Endothelial cell of umbilical vein (primary cell): ENCODE measurements around the gene NOD2. TPM values are rescaled to one million over a fixed set of nuclear protein-coding genes. Genes with fewer than 3 reads are reported as not detected.

Experiments used
- BruUV-seq: library from RNA; stranded (reverse); fragments of 400-500 nt; replicated peaks from 2 replicates; lab custom pipeline; 2021; lab: Mats Ljungman, UMichigan
- CTCF ChIA-PET: fragments of 300-600, 350-600 bp; sonication (Branson Sonifier 250); formaldehyde crosslinking; loops from one replicate; lab custom pipeline; 2021; ENCODE audit warnings: antibody characterized with exemption, inconsistent platforms; lab: Charles Lee
- POLR2A ChIA-PET: fragments of 300-600, 350-600 bp; sonication (Branson Sonifier 250); formaldehyde crosslinking; loops from one replicate; lab custom pipeline; 2021; ENCODE audit warnings: antibody characterized with exemption, inconsistent platforms; lab: Charles Lee
- DNase-seq: peaks from one replicate; pipeline ENCODE4 v3.0.0-alpha.2; 2011; ENCODE audit warnings: low read depth, low spot score
- FAIRE-seq: peaks from 2 replicates; lab custom pipeline; 2011; peaks lifted over from hg19 to GRCh38; lab: Jason Lieb, UNC
- H2AFZ ChIP-seq: 2 replicates; pipeline ENCODE4 v1.6.0; 2012; ENCODE audit warnings: low read depth, low read length, control low read depth, inconsistent platforms
- H3K27ac ChIP-seq: 2 replicates; pipeline ENCODE4 v1.5.1; 2011; ENCODE audit warnings: low read depth, mild to moderate bottlenecking, control low read depth, low read length, moderate library complexity; ENCODE audit not compliant: insufficient read depth
- H3K27me3 ChIP-seq, 2 experiments: 2 replicates each; pipeline versions ENCODE4 v1.6.0 to v1.6.1; 2011; ENCODE audit warnings: low read length in 2 of 2, mixed read lengths in 1 of 2; ENCODE audit not compliant: control insufficient read depth in 2 of 2, insufficient read depth in 2 of 2
- H3K36me3 ChIP-seq, 2 experiments: 2 replicates in 1 of 2; 3 replicates in 1 of 2; pipeline ENCODE4 v1.5.1; 2011; ENCODE audit warnings: low read length in 2 of 2, mild to moderate bottlenecking in 1 of 2, moderate library complexity in 1 of 2; ENCODE audit not compliant: control insufficient read depth in 2 of 2, insufficient read depth in 2 of 2; ENCODE audit errors: extremely low read depth in 1 of 2
- H3K4me1 ChIP-seq: 3 replicates; pipeline ENCODE4 v1.5.1; 2011; ENCODE audit warnings: mild to moderate bottlenecking, low read length; ENCODE audit not compliant: control insufficient read depth, insufficient read depth; ENCODE audit errors: extremely low read depth
- H3K4me2 ChIP-seq: 2 replicates; pipeline ENCODE4 v1.6.1; 2011; ENCODE audit warnings: low read length, control low read depth, mixed read lengths; ENCODE audit not compliant: insufficient read depth
- H3K4me3 ChIP-seq, 3 experiments: fragments of 200-600 bp in 1 of 3; sonication (generic), shearing (Covaris generic) in 1 of 3; replicated peaks in 1 of 3; 2 replicates each; pipeline ENCODE4 v1.5.1; 2011 to 2016; ENCODE audit warnings: control low read depth in 3 of 3, low read length in 3 of 3, mild to moderate bottlenecking in 2 of 3, inconsistent platforms in 1 of 3, low read depth in 1 of 3, moderate library complexity in 1 of 3; ENCODE audit not compliant: insufficient read depth in 1 of 3
- H3K79me2 ChIP-seq: 2 replicates; pipeline ENCODE4 v1.6.0; 2012; ENCODE audit warnings: low read length, inconsistent platforms; ENCODE audit not compliant: control insufficient read depth, insufficient read depth
- H3K9ac ChIP-seq: replicated peaks from 2 replicates; pipeline ENCODE3; 2011; ENCODE audit warnings: low read length, control low read depth; ENCODE audit not compliant: insufficient read depth; ENCODE audit errors: extremely low read depth
- H3K9me1 ChIP-seq: replicated peaks from 3 replicates; pipeline ENCODE4 v1.6.0; 2011; ENCODE audit warnings: mild to moderate bottlenecking, low read length; ENCODE audit not compliant: control insufficient read depth, insufficient read depth; ENCODE audit errors: extremely low read depth
- H3K9me3 ChIP-seq: replicated peaks from 2 replicates; pipeline ENCODE4 v1.5.1; 2012; ENCODE audit warnings: low read length, inconsistent platforms; ENCODE audit not compliant: control insufficient read depth, insufficient read depth
- H4K20me1 ChIP-seq: replicated peaks from 2 replicates; pipeline ENCODE3; 2011; ENCODE audit warnings: mild to moderate bottlenecking, low read length; ENCODE audit not compliant: control insufficient read depth, insufficient read depth; ENCODE audit errors: extremely low read depth
- EZH2 ChIP-seq: IDR thresholded peaks from 2 replicates; pipeline ENCODE4 v1.6.1; 2012; ENCODE audit warnings: borderline replicate concordance, low read depth, mild to moderate bottlenecking, moderate library complexity, low read length, inconsistent platforms; ENCODE audit not compliant: severe bottlenecking
- FOS ChIP-seq: IDR thresholded peaks from 2 replicates; pipeline ENCODE4 v1.6.1; 2011; ENCODE audit warnings: mild to moderate bottlenecking, low read length, moderate library complexity, borderline replicate concordance; ENCODE audit not compliant: insufficient read depth
- GATA2 ChIP-seq: IDR thresholded peaks from 2 replicates; pipeline ENCODE4 v1.7.0; 2011; ENCODE audit warnings: low read depth, mild to moderate bottlenecking, moderate library complexity, mixed read lengths, low read length; ENCODE audit not compliant: insufficient read length, insufficient read depth
- JUN ChIP-seq: IDR thresholded peaks from 2 replicates; pipeline ENCODE4 v1.6.1; 2011; ENCODE audit warnings: borderline replicate concordance, low read depth; ENCODE audit not compliant: insufficient read length, insufficient read depth
- MYC ChIP-seq: IDR thresholded peaks from one replicate; pipeline ENCODE4 v1.6.1; 2011; ENCODE audit warnings: mild to moderate bottlenecking, low read depth, low read length
- POLR2A ChIP-seq: IDR thresholded peaks from 2 replicates; pipeline ENCODE4 v1.6.1; 2012; ENCODE audit warnings: low read depth, mild to moderate bottlenecking, control low read depth, low read length
- POLR2AphosphoS5 ChIP-seq: IDR thresholded peaks from 2 replicates; pipeline ENCODE4 v1.6.1; 2012; ENCODE audit warnings: low read depth, mild to moderate bottlenecking, control low read depth, low read length, moderate library complexity; ENCODE audit not compliant: insufficient read depth
- dilution Hi-C: fragments of 300-500 bp; cut with MboI; formaldehyde crosslinking; loops from one replicate; pipeline ENCODE4 v1.15.0; 2019; ENCODE audit warnings: low sequenced_read_pairs; ENCODE audit not compliant: extremely low pct_ligation_motif_present
- intact Hi-C: fragments of 100-400 bp; cut with micrococcal nuclease; formaldehyde crosslinking; loops from one replicate; pipeline ENCODE4 v1.10.0; 2022
- polyA plus RNA-seq, 4 experiments: library from polyadenylated mRNA; depleted of rRNA in 3 of 4; stranded (reverse) in 3 of 4; unstranded in 1 of 4; fragments of >200 nt; gene quantifications; 2 replicates each; pipeline versions ENCODE4 v1.2.1 to v1.2.3, GENCODE V29; 2011 to 2012; ENCODE audit warnings: missing spikeins in 1 of 4
- total RNA-seq: library from RNA; stranded (reverse); gene quantifications from 2 replicates; pipeline ENCODE4 v1.2.3, GENCODE V29; 2021
- TF ChIP-seq, protein P1 (sequence below), 2 donors: IDR thresholded peaks; 1 replicate in 1 of 2; 2 replicates in 1 of 2; pipeline ENCODE4 v1.5.1; 2011; ENCODE audit warnings: low read length in 2 of 2, mild to moderate bottlenecking in 2 of 2, moderate library complexity in 2 of 2, control low read depth in 1 of 2, inconsistent platforms in 1 of 2, low read depth in 1 of 2; ENCODE audit not compliant: insufficient read depth in 1 of 2; ENCODE audit errors: extremely low read depth in 1 of 2
- TF ChIP-seq, protein P2 (sequence below): IDR thresholded peaks from 2 replicates; pipeline ENCODE4 v1.6.1; 2011; ENCODE audit not compliant: insufficient read depth, insufficient read length

NOD2 gene
- total and polyA plus RNA-seq, 2 donors (not counting 3 experiments of a cell fraction or from before 2014, with no cell fraction given) = 0.07 to 0.58 TPM

DNA sequence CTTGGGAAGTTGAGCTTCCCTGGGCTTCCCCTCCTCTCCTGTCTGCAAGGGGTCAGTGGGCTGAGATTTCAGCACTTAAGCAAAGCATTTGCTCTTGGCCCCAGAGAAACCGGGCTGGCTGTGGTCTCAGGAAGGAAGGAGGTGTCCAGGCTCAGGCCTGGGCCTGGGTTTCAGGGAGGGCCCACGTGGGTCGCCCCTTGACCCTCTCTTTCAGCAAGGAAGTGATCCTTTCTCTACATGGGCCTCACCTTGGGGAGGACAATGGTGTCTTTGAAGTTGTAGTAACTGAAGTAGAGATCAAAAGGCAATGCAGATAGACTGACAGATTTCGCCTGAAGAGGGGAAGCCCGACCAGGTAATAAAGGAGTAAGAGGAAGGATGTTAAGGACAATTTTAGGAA is 2.7 kb downstream of the NOD2 start:
- POLR2A ChIA-PET = no interaction called here

DNA sequence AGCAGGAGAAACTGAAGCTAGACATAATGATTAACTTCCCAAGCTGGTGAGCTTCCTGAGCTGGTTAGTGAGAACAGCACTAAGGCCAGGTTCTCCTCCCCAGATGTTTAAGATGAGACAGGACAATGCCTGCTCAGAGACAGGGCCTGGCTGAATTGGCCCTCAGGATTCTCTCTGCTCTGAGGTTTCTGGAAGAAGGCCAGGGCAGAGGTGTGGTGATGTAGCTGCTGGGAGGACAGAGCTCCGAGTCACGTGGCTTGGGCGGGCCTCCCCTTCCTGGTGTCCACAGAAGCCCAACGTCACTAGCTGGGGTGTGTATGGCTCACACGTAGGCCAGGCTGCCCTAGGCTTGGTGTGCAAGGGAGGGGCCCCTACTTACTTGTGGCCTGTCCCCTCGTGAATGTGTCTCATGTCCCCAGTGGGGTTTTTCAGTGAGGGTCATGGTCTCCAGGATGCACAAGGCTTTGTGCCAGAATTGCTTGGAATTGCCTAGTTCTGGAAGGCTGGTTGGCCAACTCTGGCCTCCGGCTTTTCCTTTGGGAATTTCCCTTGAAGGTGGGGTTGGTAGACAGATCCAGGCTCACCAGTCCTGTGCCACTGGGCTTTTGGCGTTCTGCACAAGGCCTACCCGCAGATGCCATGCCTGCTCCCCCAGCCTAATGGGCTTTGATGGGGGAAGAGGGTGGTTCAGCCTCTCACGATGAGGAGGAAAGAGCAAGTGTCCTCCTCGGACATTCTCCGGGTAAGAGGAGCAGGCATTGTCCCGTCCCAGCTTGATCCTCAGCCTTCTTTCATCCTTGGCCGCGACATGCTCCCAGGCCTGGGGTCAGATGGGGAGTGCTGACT is 3.4 kb downstream of the NOD2 start:
- no peaks in the 10 kb centered on the region for H3K36me3 ChIP-seq
- H3K9me3 ChIP-seq = no peaks in the 10 kb centered on the region
- BruUV-seq = no TSS peak
- H3K27me3 ChIP-seq = no peaks in the 10 kb centered on the region
- H3K4me2 ChIP-seq = no peak overlapping the region
- H3K79me2 ChIP-seq = no peaks in the 10 kb centered on the region
- no peak for FAIRE-seq
- CTCF ChIA-PET = interaction anchor here (1.4 to 2.7 kb wide), 2 partner anchors 31 to 110 kb away, joined by 6 to 10 read pairs; no protein-coding TSS in a partner anchor
- H3K9ac ChIP-seq = no peak overlapping the region
- H4K20me1 ChIP-seq = no peaks in the 10 kb centered on the region
- dilution Hi-C loops = no loop called here
- no peak for DNase-seq
- H3K27ac ChIP-seq = no peak overlapping the region
- no peak overlapping the region for H2AFZ ChIP-seq
- H3K4me3 ChIP-seq = no peak overlapping the region
- POLR2A ChIA-PET = no interaction called here
- H3K9me1 ChIP-seq = no peaks in the 10 kb centered on the region
- intact Hi-C loops = no loop called here
- TF ChIP-seq, protein P1, sequence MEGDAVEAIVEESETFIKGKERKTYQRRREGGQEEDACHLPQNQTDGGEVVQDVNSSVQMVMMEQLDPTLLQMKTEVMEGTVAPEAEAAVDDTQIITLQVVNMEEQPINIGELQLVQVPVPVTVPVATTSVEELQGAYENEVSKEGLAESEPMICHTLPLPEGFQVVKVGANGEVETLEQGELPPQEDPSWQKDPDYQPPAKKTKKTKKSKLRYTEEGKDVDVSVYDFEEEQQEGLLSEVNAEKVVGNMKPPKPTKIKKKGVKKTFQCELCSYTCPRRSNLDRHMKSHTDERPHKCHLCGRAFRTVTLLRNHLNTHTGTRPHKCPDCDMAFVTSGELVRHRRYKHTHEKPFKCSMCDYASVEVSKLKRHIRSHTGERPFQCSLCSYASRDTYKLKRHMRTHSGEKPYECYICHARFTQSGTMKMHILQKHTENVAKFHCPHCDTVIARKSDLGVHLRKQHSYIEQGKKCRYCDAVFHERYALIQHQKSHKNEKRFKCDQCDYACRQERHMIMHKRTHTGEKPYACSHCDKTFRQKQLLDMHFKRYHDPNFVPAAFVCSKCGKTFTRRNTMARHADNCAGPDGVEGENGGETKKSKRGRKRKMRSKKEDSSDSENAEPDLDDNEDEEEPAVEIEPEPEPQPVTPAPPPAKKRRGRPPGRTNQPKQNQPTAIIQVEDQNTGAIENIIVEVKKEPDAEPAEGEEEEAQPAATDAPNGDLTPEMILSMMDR (IDR thresholded peaks at IDR 0.05; ENCODE audit: extremely low read depth in 1 of 2, insufficient read depth in 1 of 2, low read depth in 1 of 2, low read length in 2 of 2) = no peak
- TF ChIP-seq, protein P2, sequence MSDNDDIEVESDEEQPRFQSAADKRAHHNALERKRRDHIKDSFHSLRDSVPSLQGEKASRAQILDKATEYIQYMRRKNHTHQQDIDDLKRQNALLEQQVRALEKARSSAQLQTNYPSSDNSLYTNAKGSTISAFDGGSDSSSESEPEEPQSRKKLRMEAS = no peak
- TF ChIP-seq JUN (no peak), EZH2 (no peak), POLR2AphosphoS5 (no peak), FOS (no peak), GATA2 (no peak), MYC (no peak), POLR2A (no peak)
- no peaks in the 10 kb centered on the region for H3K4me1 ChIP-seq

More for the DNA sequence above, 2.7 kb downstream of the NOD2 start:
- Histone ChIP-seq H3K4me2 (no peak overlapping the region), H3K9ac (no peak overlapping the region), H3K4me1 (no peaks in the 10 kb centered on the region), H2AFZ (no peak overlapping the region), H3K27ac (no peak overlapping the region), H3K4me3 (no peak overlapping the region), H3K9me3 (no peaks in the 10 kb centered on the region), H4K20me1 (no peaks in the 10 kb centered on the region), H3K9me1 (no peaks in the 10 kb centered on the region), H3K36me3 (no peaks in the 10 kb centered on the region), H3K79me2 (no peaks in the 10 kb centered on the region), H3K27me3 (no peaks in the 10 kb centered on the region)
- dilution Hi-C loops = no loop called here
- intact Hi-C loops = no loop called here
- TF ChIP-seq GATA2 (no peak), POLR2A (no peak)
- no TSS peak for BruUV-seq
- FAIRE-seq (no peak), DNase-seq (no peak)
- CTCF ChIA-PET = interaction anchor here (1.4 to 2.7 kb wide), 2 partner anchors 31 to 110 kb away, joined by 6 to 10 read pairs; no protein-coding TSS in a partner anchor
